GM18505 (cell line): ENCODE measurements around the gene EGFLAM.

ENCODE experiments used
- ATAC-seq: cut with Tn5 transposase; IDR thresholded peaks from one replicate; pipeline ENCODE4 v1.9.1; 2021; ENCODE audit not compliant: unreplicated experiment
- POLR2A ChIP-seq: IDR thresholded peaks from 4 replicates; pipeline ENCODE4 v1.6.1; 2011; ENCODE audit warnings: borderline replicate concordance; ENCODE audit not compliant: insufficient read depth, insufficient read length; ENCODE audit errors: extremely low read depth

Gene EGFLAM

DNA sequence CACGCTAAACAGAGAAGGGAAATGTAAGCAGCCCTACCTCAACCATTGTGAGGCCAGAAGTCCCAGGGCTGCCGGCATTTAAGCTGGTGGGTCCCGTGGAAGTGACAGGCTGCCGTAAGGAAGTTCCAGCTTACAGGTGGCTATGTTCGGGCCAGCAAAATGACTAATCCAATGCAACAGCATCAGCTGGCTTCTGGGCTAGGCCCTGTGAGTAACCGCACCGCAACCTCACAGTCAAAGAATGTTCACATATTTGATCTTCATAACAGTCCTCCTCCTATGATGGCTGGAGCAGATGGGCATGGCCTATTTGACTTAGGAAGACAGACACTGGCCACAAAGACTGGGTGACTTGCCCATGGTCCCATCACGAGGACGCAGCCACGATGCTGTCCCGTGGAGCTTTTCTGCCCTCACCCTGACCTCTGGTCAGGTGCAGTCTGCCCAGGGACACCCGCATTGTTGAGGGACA lies 209.9 kb downstream of the EGFLAM start:
- TF ChIP-seq POLR2A = no peak
- no peak for ATAC-seq

DNA sequence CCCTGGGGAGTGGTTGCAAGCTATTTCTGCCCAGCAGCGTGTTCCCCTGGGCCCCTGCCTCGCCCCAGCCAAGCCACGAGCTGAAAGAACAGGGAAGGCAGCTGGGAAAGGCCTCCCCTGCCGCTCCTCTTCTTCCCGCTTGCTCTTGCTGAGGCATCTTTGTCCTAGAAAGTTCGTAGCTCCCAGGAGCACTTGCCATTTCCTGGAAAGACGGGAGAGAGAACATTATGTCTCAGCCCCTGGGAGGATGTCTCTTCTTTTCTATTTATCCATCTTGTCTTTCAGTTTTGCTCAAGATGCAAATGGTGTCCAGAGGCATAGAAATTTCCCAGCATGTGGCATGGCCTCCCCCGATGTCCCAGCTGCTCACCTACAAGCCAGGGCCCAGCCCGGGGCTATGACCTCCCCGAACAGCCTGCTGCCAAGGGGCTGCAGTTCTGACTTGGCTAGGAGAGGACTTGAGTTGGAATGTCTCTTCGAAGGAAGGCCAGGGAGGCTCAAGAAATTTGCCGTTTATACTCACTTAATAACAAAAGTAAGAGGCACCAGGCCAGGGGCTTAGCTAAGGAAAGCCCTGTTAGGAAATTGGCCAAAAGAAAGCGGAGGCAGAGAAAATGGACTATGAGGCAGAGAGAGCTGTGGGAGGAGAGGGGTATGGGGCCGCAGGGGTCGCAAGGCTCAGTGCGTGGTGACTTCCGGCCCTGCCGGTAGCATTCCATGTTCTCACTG lies 210.8 kb downstream of the EGFLAM start:
- no peak for TF ChIP-seq POLR2A

DNA sequence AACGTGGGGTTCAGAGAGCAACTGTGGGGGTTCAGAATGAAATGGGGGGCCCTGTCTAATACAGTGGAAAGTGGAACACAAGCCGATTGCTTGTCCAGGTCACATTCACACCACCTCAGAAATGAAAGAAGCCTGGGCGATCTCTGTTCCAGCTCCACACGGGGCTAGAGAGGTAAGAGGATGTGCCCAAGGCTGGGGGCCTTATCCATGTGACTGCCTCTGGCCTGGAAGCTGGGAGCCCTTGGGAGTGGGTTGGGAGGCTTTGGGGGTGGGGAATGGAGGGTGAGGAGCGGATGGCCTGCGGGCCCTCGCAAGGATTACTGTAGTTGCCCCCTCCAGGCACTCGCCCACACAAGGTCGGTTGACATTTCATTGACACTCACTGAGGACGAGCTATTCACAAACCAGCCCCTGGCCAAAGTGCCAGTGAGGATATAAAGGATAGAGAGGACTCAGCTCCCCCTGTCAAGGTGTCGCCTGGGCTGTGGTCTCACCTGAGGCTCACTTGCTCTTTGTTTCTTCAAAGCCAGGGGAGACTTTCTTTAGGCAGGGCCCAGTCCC lies 211.4 kb downstream of the EGFLAM start:
- no peak for ATAC-seq
- TF ChIP-seq POLR2A = no peak

More for the DNA sequence above, 210.8 kb downstream of the EGFLAM start:
- ATAC-seq = no peak

DNA sequence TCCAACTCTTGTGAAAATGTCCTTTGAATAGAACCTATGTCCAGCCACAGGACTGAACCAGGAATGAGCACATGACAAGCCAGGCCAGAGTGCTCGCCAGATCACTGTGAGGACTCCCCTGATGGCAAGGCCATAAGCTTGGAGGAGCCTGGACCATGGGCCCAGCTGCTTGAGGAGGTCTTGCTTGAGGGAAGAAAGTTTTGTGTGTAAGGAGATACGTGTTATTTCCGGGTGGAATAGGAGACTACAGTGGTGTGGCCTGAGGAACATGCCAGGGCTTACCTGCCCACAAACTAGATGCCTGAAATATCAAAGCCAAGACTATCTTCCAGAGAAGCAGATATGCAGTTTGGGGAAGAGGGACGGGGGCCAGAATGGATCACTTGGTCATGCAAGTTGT lies 213.3 kb downstream of the EGFLAM start:
- ATAC-seq = no peak
- TF ChIP-seq POLR2A = no peak

DNA sequence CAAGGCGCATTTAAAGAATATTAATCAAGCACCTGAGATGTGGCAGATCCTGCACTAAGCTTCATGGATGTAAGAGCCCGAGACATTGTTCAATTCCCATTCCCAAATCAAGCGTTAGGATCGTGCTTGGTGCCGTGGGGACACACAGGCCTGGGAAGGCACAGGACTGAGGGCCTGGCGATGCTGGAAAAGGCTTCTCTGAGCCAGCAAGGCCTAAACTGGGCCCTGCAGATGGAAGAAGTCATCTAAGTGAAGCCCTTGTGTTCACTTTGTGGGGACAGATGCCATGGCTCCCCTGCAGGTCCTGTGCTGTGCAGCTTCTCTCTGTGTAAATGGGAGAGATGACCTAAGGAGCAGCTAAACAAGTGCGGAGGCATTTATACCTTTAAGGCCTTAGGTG lies 214.2 kb downstream of the EGFLAM start:
- ATAC-seq = no peak
- no peak for TF ChIP-seq POLR2A

DNA sequence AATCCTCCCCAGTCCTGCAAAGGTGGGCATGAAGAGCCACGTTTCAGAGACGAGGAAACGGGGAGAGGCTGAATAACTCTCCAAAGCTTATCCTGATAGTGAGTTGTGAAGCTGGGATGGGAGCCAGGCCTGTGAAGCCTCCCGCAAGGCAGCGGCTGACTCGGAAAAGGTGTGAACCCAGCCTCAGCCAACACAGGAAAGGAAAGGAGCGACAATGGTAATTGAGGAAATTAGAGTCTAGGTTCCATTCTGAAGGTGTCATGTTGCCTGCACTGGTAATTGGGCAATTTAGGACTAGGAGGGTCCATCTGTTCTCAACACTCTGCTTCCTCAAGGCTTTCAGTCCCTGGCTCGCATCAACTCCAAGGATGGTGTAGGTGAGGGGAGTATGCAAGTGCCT lies 214.6 kb downstream of the EGFLAM start:
- ATAC-seq = no peak
- TF ChIP-seq POLR2A = no peak

DNA sequence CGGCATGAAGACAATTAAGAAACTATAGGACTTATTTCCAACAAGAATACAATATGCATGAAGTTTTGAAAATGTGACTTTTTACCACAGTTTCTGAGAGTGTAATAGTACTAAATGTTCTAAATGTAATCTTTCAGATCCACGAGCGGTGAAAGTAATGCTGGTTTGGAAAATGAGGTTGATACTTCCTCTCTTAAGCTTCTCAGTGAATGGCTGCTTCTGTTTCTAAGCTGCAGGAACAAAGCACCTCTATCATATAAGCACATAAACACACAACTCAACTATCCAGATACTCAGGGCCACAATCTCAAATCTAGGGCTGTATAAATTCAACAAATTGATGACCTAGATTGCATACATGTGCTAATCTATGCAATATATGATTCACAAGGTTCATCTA lies 219.8 kb downstream of the EGFLAM start:
- ATAC-seq = no peak
- TF ChIP-seq POLR2A = no peak

DNA sequence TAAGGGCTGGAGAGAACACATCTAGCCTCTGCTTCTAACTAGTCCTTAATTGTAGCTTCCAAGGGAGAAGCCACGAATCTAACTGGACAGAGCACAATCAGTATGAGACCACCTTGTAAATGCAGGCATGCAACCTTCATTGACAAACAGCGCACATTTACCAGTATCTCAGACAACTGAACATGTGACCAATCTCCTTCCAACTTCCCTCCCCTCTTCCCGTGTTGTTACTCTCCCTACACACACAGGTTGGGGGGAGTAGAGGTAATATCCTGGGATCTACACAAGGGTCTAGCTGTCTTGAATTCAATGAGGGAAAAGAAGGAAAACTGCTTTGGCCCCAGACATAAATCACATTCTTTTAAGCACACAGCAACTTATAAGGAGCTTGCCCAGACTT lies 220.5 kb downstream of the EGFLAM start:
- TF ChIP-seq POLR2A = no peak

DNA sequence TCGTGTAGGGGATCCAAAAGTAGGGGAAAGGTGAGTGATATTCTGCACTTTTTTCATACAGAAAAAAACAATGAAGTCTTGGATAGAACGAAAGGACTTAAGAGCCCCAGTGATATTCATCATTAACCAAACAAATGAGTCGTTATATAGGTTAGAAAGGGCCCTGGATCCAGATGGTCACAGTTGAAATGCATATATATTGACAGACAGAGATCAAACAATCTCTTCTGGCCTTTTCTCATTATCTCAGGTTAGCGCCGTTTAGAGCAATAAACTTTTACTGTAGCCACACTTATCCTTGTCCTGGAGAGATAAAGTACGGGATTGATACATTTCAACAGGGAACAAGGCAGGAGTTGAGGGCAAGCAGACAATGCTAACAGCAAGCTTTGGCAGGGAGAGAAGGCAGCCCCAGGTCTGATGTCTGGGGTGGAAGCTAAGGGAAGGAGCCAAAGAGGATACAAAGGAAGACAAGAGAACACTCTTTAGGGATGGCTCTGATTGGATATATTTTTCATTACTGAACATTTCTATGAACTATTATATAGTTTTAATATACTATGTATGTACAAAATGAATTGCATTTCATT lies 221.1 kb downstream of the EGFLAM start:
- ATAC-seq = no peak
- TF ChIP-seq POLR2A = no peak

More for the DNA sequence above, 220.5 kb downstream of the EGFLAM start:
- ATAC-seq = no peak

DNA sequence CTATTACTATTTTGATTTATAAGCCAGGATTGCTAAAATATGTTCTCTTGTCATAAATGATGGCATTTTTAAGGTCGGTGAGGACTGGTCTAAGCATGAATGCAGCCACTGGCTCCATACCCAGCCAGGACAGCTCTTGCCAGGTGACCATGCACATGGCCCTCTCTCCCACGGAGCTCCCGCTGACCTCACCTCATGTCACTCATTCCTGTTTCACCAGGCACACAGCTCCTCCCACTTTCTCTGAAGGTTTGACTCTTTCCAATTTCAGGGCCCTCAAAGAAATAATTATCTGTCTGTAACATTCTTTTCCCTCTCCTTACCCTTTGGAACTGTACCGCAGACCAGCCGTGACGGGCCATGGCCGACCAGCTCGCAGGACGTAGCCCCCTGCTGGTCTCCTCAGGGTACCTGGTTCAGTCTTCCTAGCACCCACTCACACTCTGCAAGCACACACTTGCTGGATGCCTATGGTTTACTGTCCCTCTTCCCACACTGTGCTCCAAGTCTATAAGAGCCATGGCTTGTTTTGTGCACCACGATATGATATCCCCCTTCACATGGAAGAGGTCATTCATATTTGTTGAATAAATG lies 225.5 kb downstream of the EGFLAM start:
- ATAC-seq = no peak
- no peak for TF ChIP-seq POLR2A

DNA sequence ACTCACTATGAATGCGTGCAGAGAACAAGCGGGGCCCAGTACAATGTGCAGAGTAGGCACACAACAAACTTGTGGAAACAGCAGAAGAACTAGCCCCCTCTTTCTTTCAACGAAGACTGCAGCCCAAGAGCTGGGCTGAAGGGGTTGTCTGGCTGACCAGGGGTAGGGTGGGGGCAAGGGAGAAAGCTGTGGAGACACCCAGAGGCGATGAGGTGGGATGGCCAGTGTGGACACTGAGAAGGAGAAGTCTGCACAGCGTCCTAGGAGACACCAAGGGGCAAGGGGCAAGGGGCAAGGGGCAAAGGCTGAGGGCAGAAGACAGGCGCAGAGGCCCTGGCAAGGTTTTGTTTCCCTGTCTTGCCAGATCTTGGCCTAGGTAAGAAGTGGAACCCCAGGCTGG lies 235.8 kb downstream of the EGFLAM start:
- no peak for ATAC-seq
- no peak for TF ChIP-seq POLR2A

DNA sequence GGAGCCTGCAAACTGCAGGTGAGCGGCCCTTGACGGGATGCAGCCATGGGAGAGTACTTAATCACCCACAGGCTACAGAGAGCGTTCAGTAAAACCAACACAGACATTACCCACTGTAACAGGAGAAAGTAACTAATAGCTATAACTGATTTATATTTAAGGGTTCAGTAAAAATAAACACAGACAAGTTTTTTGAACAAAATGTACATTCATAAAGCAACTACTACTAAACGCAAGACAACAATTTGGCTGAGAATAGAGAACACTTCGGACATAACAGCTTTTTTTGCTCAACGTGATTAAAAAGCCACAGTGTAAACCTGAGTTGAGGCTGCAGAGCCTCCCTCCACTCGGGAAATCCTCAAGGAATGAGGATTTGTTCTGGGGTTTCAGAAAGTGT lies 236.4 kb downstream of the EGFLAM start:
- ATAC-seq = no peak
- TF ChIP-seq POLR2A = no peak

DNA sequence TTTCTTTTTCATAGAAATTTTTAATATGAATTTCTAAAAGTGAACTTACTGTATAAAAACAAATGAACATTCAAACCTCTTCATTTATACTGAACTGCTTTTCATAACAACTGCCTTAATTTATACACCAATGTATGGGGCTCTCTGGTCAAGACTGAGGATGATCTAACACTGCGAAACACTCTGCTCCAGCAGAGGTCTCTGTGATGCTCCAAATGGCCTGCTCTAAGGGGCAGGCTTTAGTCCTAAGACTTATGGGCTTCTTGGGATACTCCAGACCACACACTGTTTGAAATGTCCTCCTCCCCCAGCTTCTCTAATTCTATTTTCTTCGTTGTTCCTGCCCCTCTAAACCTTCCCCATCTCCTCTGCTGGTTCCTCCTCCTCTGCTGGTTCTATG lies 239.6 kb downstream of the EGFLAM start:
- TF ChIP-seq POLR2A = no peak
- no peak for ATAC-seq
